ENCODE results near the gene SMYD3. TPM values are rescaled to one million over a fixed set of nuclear protein-coding genes. Genes with fewer than 3 reads are reported as not detected.

SMYD3 gene
- total RNA-seq, 1 experiment from 2014 or later: 25.5 TPM

DNA sequence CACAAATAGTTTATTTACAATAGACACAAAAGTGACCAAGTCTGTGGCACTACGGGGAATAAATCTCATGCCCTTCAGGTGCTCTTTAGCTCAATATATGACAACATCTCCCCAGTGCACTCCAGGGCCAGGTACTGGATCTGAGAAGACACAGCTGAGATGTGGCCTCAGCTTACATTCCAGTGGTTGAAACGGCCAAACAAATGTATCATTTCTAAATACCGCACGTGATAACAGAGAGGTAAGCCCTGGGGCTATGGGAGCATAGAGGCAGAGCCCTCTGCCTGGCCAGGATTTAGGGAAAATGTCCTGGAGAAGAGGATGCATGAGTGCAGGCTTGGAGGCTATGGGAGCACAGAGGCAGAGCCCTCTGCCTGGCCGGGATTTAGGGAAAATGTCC is 630.5 kb downstream of the SMYD3 start:
- H3K4ac ChIP-seq (ENCODE audit: low read depth, low read length): no peak overlapping the region
- H3K23ac ChIP-seq (ENCODE audit: insufficient read length, low read depth, low read length): no peak overlapping the region
- H3K4me1 ChIP-seq (ENCODE audit: insufficient read depth, low read length): no peaks in the 10 kb centered on the region
- H4K20me1 ChIP-seq (ENCODE audit: control insufficient read depth, insufficient read depth, insufficient read length): no peaks in the 10 kb centered on the region
- no peak overlapping the region for H3K56ac ChIP-seq (ENCODE audit: insufficient read length, low read depth, low read length)
- H3K23me2 ChIP-seq (ENCODE audit: insufficient read length, low read depth, low read length, poor library complexity, severe bottlenecking): no peaks in the 10 kb centered on the region
- no peaks in the 10 kb centered on the region for H3K27me3 ChIP-seq (ENCODE audit: insufficient read depth, low read length)
- no peaks in the 10 kb centered on the region for H3K79me1 ChIP-seq (ENCODE audit: insufficient read depth, low read depth, low read length, poor library complexity, severe bottlenecking)
- Mint-ChIP-seq H3K36me3 (ENCODE audit: insufficient read depth in 1 of 3, low read depth in 3 of 3) (no peaks in the 10 kb centered on the region; a peak in 1 of 7 replicates), H3K27ac (peak overlapping the region in 1 of 3 experiments; percentile 36; a peak in 1 of 7 replicates), H3K9me3 (no peaks in the 10 kb centered on the region), H3K27me3 (ENCODE audit: low read depth) (no peaks in the 10 kb centered on the region; the same call in 1 of the 2 replicates), H3K4me1 (no peaks in the 10 kb centered on the region), H3K4me3 (no peak overlapping the region)
- H3K9me3 ChIP-seq (ENCODE audit: control insufficient read depth, low read depth, low read length): no peaks in the 10 kb centered on the region
- DNase-seq: no peak
- no peak overlapping the region for H3K14ac ChIP-seq (ENCODE audit: insufficient read depth, low read length)
- no peak overlapping the region for H2AK5ac ChIP-seq (ENCODE audit: insufficient read length, low read length)
- H4K8ac ChIP-seq (replicated peaks; ENCODE audit: insufficient read length, low read depth, low read length): no peak overlapping the region
- H3K9ac ChIP-seq (ENCODE audit: extremely low read depth, insufficient read length, low read length): no peak overlapping the region
- no peak for TF ChIP-seq CTCF (conservative IDR thresholded peaks at IDR 0.05)
- H2BK15ac ChIP-seq (ENCODE audit: low read depth, low read length): no peak overlapping the region
- no peak overlapping the region for H4K5ac ChIP-seq (ENCODE audit: insufficient read length, low read depth, low read length)
- H2BK120ac ChIP-seq (ENCODE audit: low read depth, low read length, poor library complexity, severe bottlenecking): no peak overlapping the region
- no CpG with 5 or more reads among the region's 5 CpGs for WGBS (ENCODE audit: extremely low coverage, insufficient read length, low lambda C conversion rate)
- no peak overlapping the region for H2BK20ac ChIP-seq (ENCODE audit: low read depth, low read length, poor library complexity, severe bottlenecking)
- H4K91ac ChIP-seq (ENCODE audit: insufficient read length, low read depth, low read length): no peak overlapping the region
- H3K4me2 ChIP-seq (ENCODE audit: insufficient read depth, insufficient read length, low read length): no peak overlapping the region
- H2AFZ ChIP-seq (ENCODE audit: low read length): no peak overlapping the region
- no peak overlapping the region for H3T11ph ChIP-seq (ENCODE audit: low read length)
- no peak overlapping the region for H3K18ac ChIP-seq (ENCODE audit: insufficient read length, low read depth, low read length)
- no peak overlapping the region for H3K27ac ChIP-seq (ENCODE audit: insufficient read length, low read depth, low read length)
- H2BK12ac ChIP-seq (ENCODE audit: insufficient read length, low read depth, low read length): no peak overlapping the region
- no peak overlapping the region for H2BK5ac ChIP-seq (ENCODE audit: insufficient read length, low read length)
- no peaks in the 10 kb centered on the region for H3K79me2 ChIP-seq (ENCODE audit: insufficient read depth, low read length)

Measured in H9 (cell line).